Activated CD8-positive, alpha-beta T cell treated with anti-CD3 and anti-CD28 coated beads for 36 hours (primary cell): ENCODE data around the gene L2HGDH. TPM values are rescaled to one million over a fixed set of nuclear protein-coding genes. Genes with fewer than 3 reads are reported as not detected.

Experiments
- ATAC-seq: fragments of 200-7000 bp; cut with Tn5 transposase; one replicate; pipeline ENCODE4 v1.10.0; 2021; ENCODE audit warnings: mild to moderate bottlenecking, moderate library complexity
- CTCF ChIA-PET: fragments of 350-600 bp; sonication (Branson Sonifier 250); formaldehyde crosslinking; loops from one replicate; lab custom pipeline; 2021; ENCODE audit warnings: antibody characterized with exemption; lab: Charles Lee
- POLR2A ChIA-PET: fragments of 350-600 bp; sonication (Branson Sonifier 250); formaldehyde crosslinking; loops from one replicate; lab custom pipeline; 2021; ENCODE audit warnings: antibody characterized with exemption; lab: Charles Lee
- DNase-seq: peaks from one replicate; pipeline ENCODE4 v3.0.0-alpha.2; 2020
- H3K27ac Mint-ChIP-seq: one replicate; pipeline ENCODE4 v1.8.0; 2021; ENCODE audit warnings: mild to moderate bottlenecking, mixed read lengths
- H3K27me3 Mint-ChIP-seq: one replicate; pipeline ENCODE4 v1.8.0; 2021; ENCODE audit warnings: mixed read lengths
- H3K36me3 Mint-ChIP-seq: one replicate; pipeline ENCODE4 v1.8.0; 2021; ENCODE audit warnings: low read depth, mixed read lengths
- H3K4me1 Mint-ChIP-seq: one replicate; pipeline ENCODE4 v1.8.0; 2021; ENCODE audit warnings: low read depth, mixed read lengths
- H3K4me3 Mint-ChIP-seq: one replicate; pipeline ENCODE4 v1.8.0; 2021; ENCODE audit warnings: mild to moderate bottlenecking, moderate library complexity, mixed read lengths
- H3K9me3 Mint-ChIP-seq: one replicate; pipeline ENCODE4 v1.8.0; 2021; ENCODE audit warnings: mixed read lengths
- intact Hi-C: fragments of 100-400 bp; cut with micrococcal nuclease; formaldehyde crosslinking; loops from one replicate; pipeline ENCODE4 v1.10.0; 2022
- total RNA-seq, 2 experiments: library from RNA; stranded (reverse); gene quantifications; one replicate each; pipeline ENCODE4 v1.2.3, GENCODE V29; 2021
- TF ChIP-seq, protein P1 (sequence below): fragments of 200-600 bp; IDR thresholded peaks from one replicate; pipeline ENCODE4 v1.8.0; 2022; ENCODE audit warnings: antibody characterized with exemption, mild to moderate bottlenecking

The L2HGDH gene
- total RNA-seq, 2 experiments from 2014 or later, result 18.4 to 18.8 TPM

DNA sequence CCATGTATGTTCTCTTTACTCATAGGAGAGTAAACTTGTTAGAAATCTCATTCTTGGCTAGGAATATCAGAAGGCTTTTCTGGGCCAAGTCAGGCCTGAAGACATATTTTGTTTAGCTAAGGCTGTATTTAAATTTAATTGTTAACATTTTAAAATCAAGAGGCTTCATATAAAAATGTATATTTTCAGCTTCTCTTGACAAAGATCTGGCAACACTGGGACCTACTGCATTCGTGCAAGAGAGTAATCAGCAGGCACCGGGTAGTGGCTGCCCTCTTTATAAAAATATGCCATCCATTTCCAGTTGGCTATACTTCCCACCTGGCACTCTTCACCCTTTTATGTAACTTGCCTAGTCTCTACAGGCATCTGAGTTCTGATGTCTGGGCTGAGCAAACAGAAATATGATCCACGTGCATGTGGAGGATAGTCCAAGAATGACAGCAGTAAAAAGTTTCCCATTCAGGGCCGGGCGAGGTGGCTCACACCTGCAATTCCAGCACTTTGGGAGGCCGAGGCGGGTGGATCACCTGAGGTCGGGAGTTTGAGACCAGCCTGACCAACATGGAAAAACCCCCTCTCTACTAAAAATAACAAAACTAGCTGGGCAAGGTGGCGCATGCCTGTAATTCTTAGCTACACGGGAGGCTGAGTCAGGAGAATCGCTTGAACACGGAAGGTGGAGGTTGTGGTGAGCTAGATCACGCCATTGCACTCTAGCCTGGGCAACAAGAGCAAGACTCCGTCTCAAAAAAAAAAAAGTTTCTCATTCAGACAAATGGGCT, 78.7 kb downstream of the L2HGDH start:
- ChIA-PET POLR2A (interaction anchor here (1.4 kb wide), 1 partner anchor 87 kb away, joined by 6 read pairs; no protein-coding TSS in a partner anchor), CTCF (interaction anchor here (1.5 kb wide), 1 partner anchor 88 kb away, joined by 3 read pairs; no protein-coding TSS in a partner anchor)
- ATAC-seq (peak; percentile 2), DNase-seq (peak; percentile 44)
- intact Hi-C loops, result loop anchor here (5.0 kb wide), 2 partner anchors 79 to 371 kb away; partner anchors contain the start of genes DMAC2L and L2HGDH
- Mint-ChIP-seq H3K4me3 (peak overlapping the region; percentile 49), H3K27ac (peak overlapping the region; percentile 62), H3K36me3 (peaks cover 11% of the 10 kb centered on the region), H3K9me3 (peaks cover 13% of the 10 kb centered on the region), H3K27me3 (no peaks in the 10 kb centered on the region), H3K4me1 (peaks cover 29% of the 10 kb centered on the region)
- TF ChIP-seq, protein P1, sequence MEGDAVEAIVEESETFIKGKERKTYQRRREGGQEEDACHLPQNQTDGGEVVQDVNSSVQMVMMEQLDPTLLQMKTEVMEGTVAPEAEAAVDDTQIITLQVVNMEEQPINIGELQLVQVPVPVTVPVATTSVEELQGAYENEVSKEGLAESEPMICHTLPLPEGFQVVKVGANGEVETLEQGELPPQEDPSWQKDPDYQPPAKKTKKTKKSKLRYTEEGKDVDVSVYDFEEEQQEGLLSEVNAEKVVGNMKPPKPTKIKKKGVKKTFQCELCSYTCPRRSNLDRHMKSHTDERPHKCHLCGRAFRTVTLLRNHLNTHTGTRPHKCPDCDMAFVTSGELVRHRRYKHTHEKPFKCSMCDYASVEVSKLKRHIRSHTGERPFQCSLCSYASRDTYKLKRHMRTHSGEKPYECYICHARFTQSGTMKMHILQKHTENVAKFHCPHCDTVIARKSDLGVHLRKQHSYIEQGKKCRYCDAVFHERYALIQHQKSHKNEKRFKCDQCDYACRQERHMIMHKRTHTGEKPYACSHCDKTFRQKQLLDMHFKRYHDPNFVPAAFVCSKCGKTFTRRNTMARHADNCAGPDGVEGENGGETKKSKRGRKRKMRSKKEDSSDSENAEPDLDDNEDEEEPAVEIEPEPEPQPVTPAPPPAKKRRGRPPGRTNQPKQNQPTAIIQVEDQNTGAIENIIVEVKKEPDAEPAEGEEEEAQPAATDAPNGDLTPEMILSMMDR, result no peak

DNA sequence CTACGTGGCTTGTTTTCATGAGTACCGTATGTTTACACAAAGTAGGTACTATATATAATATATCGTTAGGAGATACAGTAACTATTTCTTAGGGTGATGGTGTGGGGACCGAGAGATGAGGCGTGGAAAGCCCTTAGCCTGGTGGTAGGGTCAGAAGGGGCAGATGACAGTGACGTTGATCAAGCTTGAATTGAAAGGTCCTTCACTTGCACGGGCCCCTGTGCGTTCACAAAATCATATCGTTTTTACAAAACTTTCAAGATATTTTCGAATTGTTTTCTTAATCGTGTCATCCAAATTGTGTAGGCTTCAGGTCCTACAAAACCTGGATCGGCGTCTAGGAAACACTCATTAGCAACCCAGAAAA, 79.8 kb downstream of the L2HGDH start:
- ChIA-PET POLR2A (interaction anchor here (0.7 to 1.4 kb wide), 4 partner anchors 14 to 104 kb away, joined by 3 to 6 read pairs (median 4); no protein-coding TSS in a partner anchor), CTCF (no interaction called here)
- Mint-ChIP-seq H3K4me1 (peaks cover 29% of the 10 kb centered on the region), H3K4me3 (peak overlapping the region; percentile 73), H3K9me3 (peaks cover 13% of the 10 kb centered on the region), H3K27me3 (no peaks in the 10 kb centered on the region), H3K36me3 (peaks cover 10% of the 10 kb centered on the region), H3K27ac (peak overlapping the region; percentile 16)
- ATAC-seq, result no peak
- no peak for DNase-seq
- intact Hi-C loops, result loop anchor here (5.0 kb wide), 2 partner anchors 80 to 370 kb away; partner anchors contain the start of genes DMAC2L and L2HGDH
- TF ChIP-seq, protein P1, result no peak

DNA sequence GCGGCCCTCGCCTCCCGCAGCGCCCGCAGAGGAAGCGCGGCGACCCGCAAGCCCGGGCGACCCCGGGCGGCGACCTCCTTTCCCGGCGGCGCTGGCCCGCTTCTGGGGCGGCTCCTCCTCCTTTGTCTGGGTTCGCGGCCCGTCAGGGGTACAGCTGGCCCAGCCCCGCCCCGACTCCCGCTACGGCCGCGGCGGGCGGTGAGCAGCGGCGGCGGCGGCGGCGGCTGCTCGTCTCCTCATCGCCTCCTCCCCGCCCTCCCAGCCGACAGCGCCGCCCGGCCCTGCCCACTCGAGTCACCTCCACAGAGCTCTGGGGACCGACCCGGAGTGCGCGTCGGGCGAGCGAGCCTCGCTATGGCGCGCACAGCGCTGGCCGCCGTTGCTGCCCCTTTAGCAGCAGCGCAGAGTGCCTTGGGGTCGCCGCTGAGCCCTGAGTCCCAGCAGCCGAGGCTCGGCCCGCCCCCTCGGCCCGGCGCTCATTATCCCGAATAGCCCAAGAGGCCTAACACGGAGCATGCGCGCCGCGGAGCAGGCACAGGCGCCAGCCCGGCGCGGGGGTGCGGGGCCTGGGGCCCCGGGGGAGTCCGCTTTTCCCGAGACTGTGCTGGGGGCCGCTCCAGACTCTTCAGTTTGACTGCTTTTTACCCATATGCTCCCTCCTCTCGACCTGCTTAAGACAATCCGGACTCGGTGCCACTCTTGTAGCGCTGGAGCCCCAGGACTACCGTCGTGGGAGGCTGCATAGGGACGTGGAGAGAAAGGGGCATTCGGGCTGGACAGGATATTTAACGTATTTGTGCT, 80.4 kb downstream of the L2HGDH start, which contains the start of gene SOS2:
TSS of gene SOS2 (minus strand) at position 104 of the 801 bp plus-strand sequence. CDS start 295 bp downstream, outside the sequence.
- POLR2A ChIA-PET, result interaction anchor here (0.7 to 1.2 kb wide), 5 partner anchors 13 to 230 kb away, joined by 3 to 4 read pairs (median 4); no protein-coding TSS in a partner anchor
- peaks cover 10% of the 10 kb centered on the region for H3K36me3 Mint-ChIP-seq
- TF ChIP-seq, protein P1, result no peak

GRCh38 chr14:50230701-50231474, 81.1 kb downstream of the L2HGDH start:
- ChIA-PET POLR2A (interaction anchor here (0.7 to 1.2 kb wide), 3 partner anchors 80 to 229 kb away, joined by 4 read pairs; no protein-coding TSS in a partner anchor), CTCF (no interaction called here)
- peak; percentile 67 for DNase-seq
- TF ChIP-seq, protein P1, result no peak
- H3K4me3 Mint-ChIP-seq, result peak overlapping the region; percentile 84
- no peaks in the 10 kb centered on the region for H3K27me3 Mint-ChIP-seq
- intact Hi-C loops, result loop anchor here (5.0 kb wide), 2 partner anchors 81 to 369 kb away; partner anchors contain the start of genes DMAC2L and L2HGDH
- peaks cover 10% of the 10 kb centered on the region for H3K36me3 Mint-ChIP-seq
- H3K27ac Mint-ChIP-seq, result peak overlapping the region; percentile 91
- H3K4me1 Mint-ChIP-seq, result peaks cover 40% of the 10 kb centered on the region
- peak; percentile 32 for ATAC-seq
- H3K9me3 Mint-ChIP-seq, result peaks cover 12% of the 10 kb centered on the region

More for the DNA sequence above, 80.4 kb downstream of the L2HGDH start, which contains the start of gene SOS2:
- Mint-ChIP-seq H3K27ac (peak within 1 kb of the TSS; percentile 91), H3K4me3 (peak within 1 kb of the TSS; percentile 84), H3K4me1 (peaks cover 33% of the 10 kb centered on the region), H3K9me3 (peaks cover 13% of the 10 kb centered on the region), H3K27me3 (no peaks in the 10 kb centered on the region)
- CTCF ChIA-PET, result no interaction called here
- peak; percentile 81 for DNase-seq
- ATAC-seq, result peak; percentile 77
- intact Hi-C loops, result loop anchor here (5.0 kb wide), 2 partner anchors 81 to 369 kb away; partner anchors contain the start of genes DMAC2L and L2HGDH
